Measurements from ENCODE around the gene CRYL1. TPM values are rescaled to one million over a fixed set of nuclear protein-coding genes. Genes with fewer than 3 reads are reported as not detected.

The CRYL1 gene
- total and polyA plus RNA-seq, 9 of the 15 experiments (the other 6 are each of a cell fraction or from before 2014, with no cell fraction given) = 1.0 to 6.9 (median 2.4) TPM

DNA sequence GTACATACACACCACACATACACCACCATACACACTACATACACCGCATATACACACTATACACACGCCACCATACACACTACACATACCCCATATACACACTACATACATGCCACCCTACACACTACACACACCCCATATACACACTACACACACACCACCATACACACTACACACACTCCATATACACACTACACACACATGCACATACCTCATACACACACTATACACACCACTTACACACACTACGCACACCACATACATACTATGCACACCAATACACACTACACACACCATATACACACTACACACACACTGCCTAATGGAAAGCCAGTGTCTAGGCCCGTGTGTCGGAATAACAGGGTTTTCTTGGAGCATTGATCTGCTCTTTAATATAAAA lies 27.5 kb downstream of the CRYL1 start:
- no peak for FAIRE-seq
- BruUV-seq (replicated peaks) = no TSS peak
- Histone ChIP-seq H3K27ac (ENCODE audit: extremely low read depth, low read depth, low read length) (no peak overlapping the region), H3K4me3 (no peak overlapping the region), H3K4me1 (replicated peaks in 1 of 2; ENCODE audit: control insufficient read depth in 2 of 2, insufficient read depth in 2 of 2, low read length in 2 of 2) (peaks cover 0 to 6% of the 10 kb centered on the region in 2 experiments; a peak in 2 of 5 replicates), H3K4me2 (ENCODE audit: insufficient read depth, low read length) (no peak overlapping the region), H3K27me3 (ENCODE audit: control insufficient read depth in 2 of 2, insufficient read depth in 2 of 2, low read length in 2 of 2) (no peaks in the 10 kb centered on the region), H3K9me3 (replicated peaks; ENCODE audit: control insufficient read depth, insufficient read depth, low read depth, low read length) (no peaks in the 10 kb centered on the region), H3K79me2 (ENCODE audit: control insufficient read depth, insufficient read depth, low read length) (no peaks in the 10 kb centered on the region), H2AFZ (ENCODE audit: low read depth, low read length) (no peak overlapping the region), H4K20me1 (replicated peaks; ENCODE audit: control insufficient read depth, insufficient read depth, low read length) (no peaks in the 10 kb centered on the region), H3K9ac (ENCODE audit: insufficient read depth in 1 of 2, low read depth in 2 of 2, low read length in 2 of 2) (no peak overlapping the region), H3K9me1 (ENCODE audit: control insufficient read depth, insufficient read depth, low read length) (no peaks in the 10 kb centered on the region), H3K36me3 (ENCODE audit: control insufficient read depth, insufficient read depth, low read length) (no peaks in the 10 kb centered on the region)
- ChIA-PET POLR2A (no interaction called here), CTCF (ENCODE audit: low intra/inter-chr PET ratio) (no interaction called here)
- 47% methylated on average over 3 of the region's 5 CpGs for WGBS (ENCODE audit: insufficient coverage, low coverage, missing lambda C conversion rate)
- in situ Hi-C loops (cut with MboI) = loop anchor here (10.0 kb wide), 1 partner anchor 557 kb away; no protein-coding TSS in a partner anchor
- ATAC-seq = no peak
- no peak for TF ChIP-seq POLR3G (IDR thresholded peaks at IDR 0.05; ENCODE audit: extremely low read depth, insufficient read length, insufficient replicate concordance)
- no peak for TF ChIP-seq ZNF212 (CRISPR knock-in tag; IDR thresholded peaks at IDR 0.05)
- no peak for TF ChIP-seq TFAM (CRISPR knock-in tag; conservative IDR thresholded peaks at IDR 0.05)
- TF ChIP-seq STAT5B (CRISPR knock-in tag; IDR thresholded peaks at IDR 0.05) = no peak
- TF ChIP-seq BDP1 (IDR thresholded peaks at IDR 0.05; ENCODE audit: insufficient read depth, insufficient read length) = no peak
- no peak for TF ChIP-seq ZNF830 (CRISPR knock-in tag; IDR thresholded peaks at IDR 0.05)
- no peak for TF ChIP-seq WHSC1 (IDR thresholded peaks at IDR 0.05; ENCODE audit: low read length)
- no peak for TF ChIP-seq SPI1 (IDR thresholded peaks at IDR 0.05; ENCODE audit: borderline replicate concordance, low read depth, low read length)
- TF ChIP-seq COPS2 (conservative IDR thresholded peaks at IDR 0.05) = no peak
- TF ChIP-seq, protein P1, sequence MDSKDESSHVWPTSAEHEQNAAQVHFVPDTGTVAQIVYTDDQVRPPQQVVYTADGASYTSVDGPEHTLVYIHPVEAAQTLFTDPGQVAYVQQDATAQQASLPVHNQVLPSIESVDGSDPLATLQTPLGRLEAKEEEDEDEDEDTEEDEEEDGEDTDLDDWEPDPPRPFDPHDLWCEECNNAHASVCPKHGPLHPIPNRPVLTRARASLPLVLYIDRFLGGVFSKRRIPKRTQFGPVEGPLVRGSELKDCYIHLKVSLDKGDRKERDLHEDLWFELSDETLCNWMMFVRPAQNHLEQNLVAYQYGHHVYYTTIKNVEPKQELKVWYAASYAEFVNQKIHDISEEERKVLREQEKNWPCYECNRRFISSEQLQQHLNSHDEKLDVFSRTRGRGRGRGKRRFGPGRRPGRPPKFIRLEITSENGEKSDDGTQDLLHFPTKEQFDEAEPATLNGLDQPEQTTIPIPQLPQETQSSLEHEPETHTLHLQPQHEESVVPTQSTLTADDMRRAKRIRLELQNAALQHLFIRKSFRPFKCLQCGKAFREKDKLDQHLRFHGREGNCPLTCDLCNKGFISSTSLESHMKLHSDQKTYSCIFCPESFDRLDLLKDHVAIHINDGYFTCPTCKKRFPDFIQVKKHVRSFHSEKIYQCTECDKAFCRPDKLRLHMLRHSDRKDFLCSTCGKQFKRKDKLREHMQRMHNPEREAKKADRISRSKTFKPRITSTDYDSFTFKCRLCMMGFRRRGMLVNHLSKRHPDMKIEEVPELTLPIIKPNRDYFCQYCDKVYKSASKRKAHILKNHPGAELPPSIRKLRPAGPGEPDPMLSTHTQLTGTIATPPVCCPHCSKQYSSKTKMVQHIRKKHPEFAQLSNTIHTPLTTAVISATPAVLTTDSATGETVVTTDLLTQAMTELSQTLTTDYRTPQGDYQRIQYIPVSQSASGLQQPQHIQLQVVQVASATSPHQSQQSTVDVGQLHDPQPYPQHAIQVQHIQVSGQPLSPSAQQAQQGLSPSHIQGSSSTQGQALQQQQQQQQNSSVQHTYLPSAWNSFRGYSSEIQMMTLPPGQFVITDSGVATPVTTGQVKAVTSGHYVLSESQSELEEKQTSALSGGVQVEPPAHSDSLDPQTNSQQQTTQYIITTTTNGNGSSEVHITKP (IDR thresholded peaks at IDR 0.05; ENCODE audit: partially characterized antibody) = no peak
- TF ChIP-seq E2F8 (IDR thresholded peaks at IDR 0.05; ENCODE audit: low read depth, partially characterized antibody) = no peak
- no peak for TF ChIP-seq TAF7 (tag; IDR thresholded peaks at IDR 0.05)
- intact Hi-C loops (cut with micrococcal nuclease) = loop anchor here (5.0 kb wide), 1 partner anchor 54 kb away; no protein-coding TSS in a partner anchor
- DNase-seq (ENCODE audit: extremely low read depth in 1 of 4, low spot score in 3 of 4) = no peak

Measured in K562 (cell line).